SK-N-SH treated with all-trans-retinoic acid at 6 μM for 48 hours (cell line): ENCODE results near the gene VASN.
"Not testable (repeated sequence)": the region's sequence is repeated elsewhere in the genome, so short reads cannot be mapped to it uniquely, and the experiment has no call there.

Experiments
- ATAC-seq: fragments of 200-7000 bp; cut with Tn5 transposase; 3 replicates; pipeline ENCODE4 v1.9.1; 2020; ENCODE audit warnings: mild to moderate bottlenecking, moderate library complexity
- ARNTL ChIP-seq: fragments of 450-650 bp; formaldehyde crosslinking; IDR thresholded peaks from 2 replicates; pipeline ENCODE4 v1.5.0; 2020; ENCODE audit warnings: low read depth, mild to moderate bottlenecking, moderate library complexity, borderline replicate concordance
- CREB5 ChIP-seq: fragments of 250-450 bp; sonication (Bioruptor Pico); IDR thresholded peaks from 2 replicates; pipeline ENCODE4 v1.5.1; 2020; ENCODE audit warnings: low read depth, mild to moderate bottlenecking, moderate library complexity
- CSDC2 ChIP-seq: fragments of 250-450 bp; sonication (Bioruptor Pico); IDR thresholded peaks from 2 replicates; pipeline ENCODE4 v1.5.0; 2020; ENCODE audit warnings: mild to moderate bottlenecking, moderate library complexity
- CSRNP3 ChIP-seq: fragments of 250-450 bp; sonication (Bioruptor Pico); IDR thresholded peaks from 2 replicates; pipeline ENCODE4 v1.5.1; 2021; ENCODE audit warnings: mild to moderate bottlenecking, moderate library complexity
- GLIS3 ChIP-seq: fragments of 250-450 bp; sonication (Bioruptor Pico); IDR thresholded peaks from 2 replicates; pipeline ENCODE4 v1.5.0; 2020; ENCODE audit warnings: mild to moderate bottlenecking, moderate library complexity
- ISL1 ChIP-seq: fragments of 250-450 bp; sonication (Bioruptor Pico); IDR thresholded peaks from 2 replicates; pipeline ENCODE4 v2.1.2; 2022; ENCODE audit warnings: mild to moderate bottlenecking, moderate library complexity
- OSR1 ChIP-seq: fragments of 250-450 bp; sonication (Bioruptor Pico); IDR thresholded peaks from 2 replicates; pipeline ENCODE4 v1.8.0; 2022; ENCODE audit warnings: moderate library complexity, mild to moderate bottlenecking, inconsistent platforms
- PATZ1 ChIP-seq: fragments of 250-450 bp; sonication (Bioruptor Pico); IDR thresholded peaks from 2 replicates; pipeline ENCODE4 v1.8.0; 2020; ENCODE audit warnings: mild to moderate bottlenecking, moderate library complexity, borderline replicate concordance
- POU6F1 ChIP-seq: fragments of 250-450 bp; sonication (Bioruptor Pico); IDR thresholded peaks from 2 replicates; pipeline ENCODE4 v1.8.0; 2021; ENCODE audit warnings: low read depth, mild to moderate bottlenecking, moderate library complexity, borderline replicate concordance
- PPARA ChIP-seq: fragments of 250-450 bp; sonication (Bioruptor Pico); IDR thresholded peaks from 2 replicates; pipeline ENCODE4 v1.5.0; 2020; ENCODE audit warnings: mild to moderate bottlenecking, borderline replicate concordance
- RARB ChIP-seq: fragments of 250-450 bp; sonication (Bioruptor Pico); IDR thresholded peaks from 2 replicates; pipeline ENCODE4 v1.8.0; 2021; ENCODE audit warnings: mild to moderate bottlenecking, moderate library complexity
- SNAI2 ChIP-seq: fragments of 250-450 bp; sonication (Bioruptor Pico); IDR thresholded peaks from 2 replicates; pipeline ENCODE4 v1.5.0; 2020; ENCODE audit warnings: mild to moderate bottlenecking, moderate library complexity
- TCF4 ChIP-seq: fragments of 250-450 bp; sonication (Bioruptor Pico); IDR thresholded peaks from 2 replicates; pipeline ENCODE4 v1.8.0; 2021; ENCODE audit warnings: mild to moderate bottlenecking, moderate library complexity, borderline replicate concordance
- TOX ChIP-seq: fragments of 250-450 bp; sonication (Bioruptor Pico); IDR thresholded peaks from 2 replicates; pipeline ENCODE4 v1.8.0; 2021; ENCODE audit warnings: mild to moderate bottlenecking, moderate library complexity, borderline replicate concordance
- TSHZ2 ChIP-seq: fragments of 250-450 bp; sonication (Bioruptor Pico); IDR thresholded peaks from 2 replicates; pipeline ENCODE4 v1.5.0; 2020; ENCODE audit warnings: mild to moderate bottlenecking, moderate library complexity
- ZC3H10 ChIP-seq: fragments of 250-450 bp; sonication (Bioruptor Pico); IDR thresholded peaks from 2 replicates; pipeline ENCODE4 v1.5.1; 2021; ENCODE audit warnings: mild to moderate bottlenecking, moderate library complexity
- ZFP3 ChIP-seq: fragments of 250-450 bp; sonication (Bioruptor Pico); IDR thresholded peaks from 2 replicates; pipeline ENCODE4 v1.5.0; 2020; ENCODE audit warnings: mild to moderate bottlenecking, moderate library complexity
- ZFP30 ChIP-seq: fragments of 450-650 bp; formaldehyde crosslinking; IDR thresholded peaks from 2 replicates; pipeline ENCODE4 v1.5.0; 2022; ENCODE audit warnings: mild to moderate bottlenecking, moderate library complexity
- ZNF565 ChIP-seq: fragments of 450-650 bp; formaldehyde crosslinking; conservative IDR thresholded peaks from 2 replicates; pipeline ENCODE4 v1.5.0; 2020; ENCODE audit warnings: low read depth, mild to moderate bottlenecking, moderate library complexity
- ZNF70 ChIP-seq: fragments of 450-650 bp; formaldehyde crosslinking; IDR thresholded peaks from 2 replicates; pipeline ENCODE4 v1.5.0; 2020; ENCODE audit warnings: mild to moderate bottlenecking, moderate library complexity
- ZNF8 ChIP-seq: fragments of 450-650 bp; formaldehyde crosslinking; IDR thresholded peaks from 2 replicates; pipeline ENCODE4 v1.5.0; 2020; ENCODE audit warnings: mild to moderate bottlenecking, moderate library complexity

VASN gene

GRCh38 chr16:4332623-4333307 is 38.9 kb upstream of the VASN start:
- no peak for ATAC-seq
- no peak for TF ChIP-seq ZNF565 (CRISPR knock-in tag)
- no peak for TF ChIP-seq ZFP30 (CRISPR knock-in tag)
- no peak for TF ChIP-seq PPARA (CRISPR knock-in tag)
- TF ChIP-seq GLIS3 (CRISPR knock-in tag) = no peak
- no peak for TF ChIP-seq SNAI2 (CRISPR knock-in tag)
- no peak for TF ChIP-seq RARB (CRISPR knock-in tag)
- TF ChIP-seq ZNF8 (CRISPR knock-in tag) = no peak
- no peak for TF ChIP-seq ZC3H10 (CRISPR knock-in tag)
- no peak for TF ChIP-seq ISL1 (CRISPR knock-in tag)

- ATAC-seq = no peak
- TF ChIP-seq TOX = no peak
- TF ChIP-seq PATZ1 = no peak
- no peak for TF ChIP-seq CSRNP3 (CRISPR knock-in tag)
- TF ChIP-seq POU6F1 (CRISPR knock-in tag) = no peak
- TF ChIP-seq RARB (CRISPR knock-in tag) = no peak
- no peak for TF ChIP-seq CSDC2
- TF ChIP-seq ZNF8 (CRISPR knock-in tag) = no peak
- TF ChIP-seq ZFP3 (CRISPR knock-in tag) = no peak
- no peak for TF ChIP-seq TSHZ2
- TF ChIP-seq SNAI2 (CRISPR knock-in tag) = no peak
- TF ChIP-seq TCF4 = no peak
- no peak for TF ChIP-seq ZC3H10 (CRISPR knock-in tag)
- no peak for TF ChIP-seq ARNTL (CRISPR knock-in tag)
- TF ChIP-seq GLIS3 (CRISPR knock-in tag) = no peak
- no peak for TF ChIP-seq ZFP30 (CRISPR knock-in tag)
- TF ChIP-seq PPARA (CRISPR knock-in tag) = no peak
These were observed 38.4 kb upstream of the VASN start for GRCh38 chr16:4333308-4333638.

- ATAC-seq = not testable (repeated sequence)
These were observed 37.9 kb upstream of the VASN start for GRCh38 chr16:4333714-4334113.

GRCh38 chr16:4334724-4335495 is 36.7 kb upstream of the VASN start:
- no peak for ATAC-seq
- TF ChIP-seq ZNF8 (CRISPR knock-in tag) = no peak
- no peak for TF ChIP-seq TSHZ2
- TF ChIP-seq ZFP30 (CRISPR knock-in tag) = no peak
- TF ChIP-seq CREB5 (CRISPR knock-in tag) = no peak
- no peak for TF ChIP-seq ZNF70 (CRISPR knock-in tag)
- no peak for TF ChIP-seq ISL1 (CRISPR knock-in tag)
- no peak for TF ChIP-seq PPARA (CRISPR knock-in tag)
- TF ChIP-seq ZNF565 (CRISPR knock-in tag) = no peak
- TF ChIP-seq OSR1 = no peak
- no peak for TF ChIP-seq CSRNP3 (CRISPR knock-in tag)
